ENCODE measurements around the gene SPAG16. TPM values are rescaled to one million over a fixed set of nuclear protein-coding genes. Genes with fewer than 3 reads are reported as not detected.

SPAG16 gene
- total and polyA plus RNA-seq, 2 donors (not counting 1 experiment from before 2014, with no cell fraction given): 3.4 to 8.6 TPM

- DNase-seq (no peak), ATAC-seq (ENCODE audit: low read depth) (no peak)
- Histone ChIP-seq H4K20me1 (ENCODE audit: control insufficient read depth, insufficient read depth, low read length, poor library complexity, severe bottlenecking) (no peaks in the 10 kb centered on the region), H3K27ac (ENCODE audit: low read length in 2 of 2) (no peak overlapping the region), H3K4me2 (replicated peaks; ENCODE audit: low read depth, low read length, poor library complexity, severe bottlenecking) (no peak overlapping the region), H3K9me3 (ENCODE audit: control extremely low read depth in 1 of 3, control insufficient read depth in 2 of 3, insufficient read depth in 1 of 3, low read length in 2 of 3) (no peaks in the 10 kb centered on the region), H3K4me1 (ENCODE audit: control insufficient read depth in 2 of 2, insufficient read depth in 2 of 2, low read length in 2 of 2) (no peaks in the 10 kb centered on the region), H3K9ac (ENCODE audit: low read length) (no peak overlapping the region), H2AFZ (ENCODE audit: insufficient read depth, low read depth, low read length, poor library complexity, severe bottlenecking) (no peak overlapping the region), H3K4me3 (ENCODE audit: control extremely low read depth in 1 of 5, extremely low read depth in 1 of 5, insufficient read depth in 1 of 5, low read depth in 2 of 5, low read length in 4 of 5) (no peak overlapping the region), H3K27me3 (replicated peaks in 1 of 4; ENCODE audit: control extremely low read depth in 1 of 4, control insufficient read depth in 3 of 4, insufficient read depth in 4 of 4, low read length in 3 of 4) (no peaks in the 10 kb centered on the region), H3K79me2 (ENCODE audit: control insufficient read depth, insufficient read depth, low read length) (no peaks in the 10 kb centered on the region), H3K36me3 (replicated peaks in 1 of 2; ENCODE audit: control extremely low read depth in 1 of 2, control insufficient read depth in 1 of 2, extremely low read depth in 1 of 2, insufficient read depth in 2 of 2, low read length in 1 of 2) (no peaks in the 10 kb centered on the region)
- Mint-ChIP-seq H3K9me3 (ENCODE audit: insufficient read depth) (no peaks in the 10 kb centered on the region), H3K4me1 (no peaks in the 10 kb centered on the region), H3K27ac (no peak overlapping the region), H3K4me3 (no peak overlapping the region), H3K27me3 (no peaks in the 10 kb centered on the region)
- TF ChIP-seq EZH2 (IDR thresholded peaks at IDR 0.05; ENCODE audit: borderline replicate concordance, insufficient read depth, low read depth, low read length, poor library complexity, severe bottlenecking) (no peak), CTCF (IDR thresholded peaks at IDR 0.05) (no peak)
- intact Hi-C loops (cut with micrococcal nuclease): no loop called here
- CTCF ChIA-PET: no interaction called here
- POLR2A ChIA-PET: no interaction called here
Observed at GRCh38 chr2:214233164-214233563, 948.9 kb downstream of the SPAG16 start.

- POLR2A ChIA-PET: no interaction called here
- intact Hi-C loops (cut with micrococcal nuclease): no loop called here
- no CpG with 5 or more reads among the region's 1 CpG for WGBS (ENCODE audit: insufficient coverage)
Observed at GRCh38 chr2:214242797-214243196, 958.5 kb downstream of the SPAG16 start.

More at GRCh38 chr2:214242797-214243196, 958.5 kb downstream of the SPAG16 start:
- H4K20me1 ChIP-seq (ENCODE audit: control insufficient read depth, insufficient read depth, low read length, poor library complexity, severe bottlenecking): no peaks in the 10 kb centered on the region
- H3K9me3 ChIP-seq (ENCODE audit: control extremely low read depth in 1 of 3, control insufficient read depth in 2 of 3, insufficient read depth in 1 of 3, low read length in 2 of 3): no peaks in the 10 kb centered on the region
- CTCF ChIA-PET: no interaction called here
- H3K4me3 Mint-ChIP-seq: no peak overlapping the region
- no peak overlapping the region for H3K4me3 ChIP-seq (ENCODE audit: control extremely low read depth in 1 of 5, extremely low read depth in 1 of 5, insufficient read depth in 1 of 5, low read depth in 2 of 5, low read length in 4 of 5)
- H3K79me2 ChIP-seq (ENCODE audit: control insufficient read depth, insufficient read depth, low read length): no peaks in the 10 kb centered on the region
- H3K9me3 Mint-ChIP-seq (ENCODE audit: insufficient read depth): no peaks in the 10 kb centered on the region
- H3K4me1 Mint-ChIP-seq: no peaks in the 10 kb centered on the region
- no peaks in the 10 kb centered on the region for H3K36me3 ChIP-seq (replicated peaks in 1 of 2; ENCODE audit: control extremely low read depth in 1 of 2, control insufficient read depth in 1 of 2, extremely low read depth in 1 of 2, insufficient read depth in 2 of 2, low read length in 1 of 2)
- no peaks in the 10 kb centered on the region for H3K27me3 ChIP-seq (replicated peaks in 1 of 4; ENCODE audit: control extremely low read depth in 1 of 4, control insufficient read depth in 3 of 4, insufficient read depth in 4 of 4, low read length in 3 of 4)
- H3K27me3 Mint-ChIP-seq: no peaks in the 10 kb centered on the region
- ATAC-seq (ENCODE audit: low read depth): no peak
- TF ChIP-seq EZH2 (IDR thresholded peaks at IDR 0.05; ENCODE audit: borderline replicate concordance, insufficient read depth, low read depth, low read length, poor library complexity, severe bottlenecking) (no peak), CTCF (IDR thresholded peaks at IDR 0.05) (no peak)
- H3K9ac ChIP-seq (ENCODE audit: low read length): no peak overlapping the region
- no peaks in the 10 kb centered on the region for H3K4me1 ChIP-seq (ENCODE audit: control insufficient read depth in 2 of 2, insufficient read depth in 2 of 2, low read length in 2 of 2)
- no peak overlapping the region for H2AFZ ChIP-seq (ENCODE audit: insufficient read depth, low read depth, low read length, poor library complexity, severe bottlenecking)
- no peak overlapping the region for H3K4me2 ChIP-seq (replicated peaks; ENCODE audit: low read depth, low read length, poor library complexity, severe bottlenecking)
- DNase-seq: no peak
- H3K27ac ChIP-seq (ENCODE audit: low read length in 2 of 2): no peak overlapping the region
- no peak overlapping the region for H3K27ac Mint-ChIP-seq

All from B cell (primary cell).